HCT116 (cell line): Measurements from ENCODE around the gene NANOGP8. TPM values are rescaled to one million over a fixed set of nuclear protein-coding genes. Genes with fewer than 3 reads are reported as not detected.

Experiments
- ATAC-seq: fragments of 200-7000 bp; cut with Tn5 transposase; 2 replicates; pipeline ENCODE4 v1.9.1; 2020; ENCODE audit warnings: mild to moderate bottlenecking, moderate library complexity
- BruUV-seq: library from RNA; stranded (reverse); fragments of 400-500 nt; replicated peaks from 2 replicates; lab custom pipeline; 2021; lab: Mats Ljungman, UMichigan
- CTCF ChIA-PET: fragments of 300-600 bp; sonication (Branson Sonifier 250); formaldehyde crosslinking; loops from one replicate; lab custom pipeline; 2021; ENCODE audit warnings: antibody characterized with exemption; lab: Charles Lee
- POLR2A ChIA-PET: fragments of 300-600, 350-600 bp; sonication (Branson Sonifier 250); formaldehyde crosslinking; loops from one replicate; lab custom pipeline; 2021; ENCODE audit warnings: antibody characterized with exemption; lab: Charles Lee
- RAD21 ChIA-PET, 2 experiments: fragments of 300-600 bp; sonication (Branson Sonifier 250); formaldehyde crosslinking; loops; one replicate each; lab custom pipeline; 2023; ENCODE audit warnings: low total read pairs in 2 of 2; ENCODE audit not compliant: uncharacterized antibody in 2 of 2, unreplicated experiment in 2 of 2, low non-redundant PET in 1 of 2; lab: Charles Lee
- DNase-seq: peaks from one replicate; pipeline ENCODE4 v3.0.0-alpha.2; 2010; ENCODE audit warnings: low read depth, low spot score
- H2AFZ ChIP-seq: fragments of 200-600 bp; shearing (Covaris generic), sonication (generic); 2 replicates; pipeline ENCODE4 v1.6.1; 2017; ENCODE audit warnings: low read depth, mixed run types, mixed read lengths, antibody characterized with exemption, low read length; ENCODE audit not compliant: poor library complexity, severe bottlenecking
- H3K27ac ChIP-seq: 2 replicates; pipeline ENCODE4 v1.5.1; 2012; ENCODE audit warnings: low read depth, low read length
- H3K27me3 ChIP-seq: fragments of 200-600 bp; sonication (generic); 2 replicates; pipeline ENCODE4 v1.6.1; 2016; ENCODE audit warnings: mixed run types, low read length, mixed read lengths; ENCODE audit not compliant: insufficient read depth
- H3K36me3 ChIP-seq, 2 experiments: fragments of 200-500 bp in 1 of 2; fragments of 200-600 bp in 1 of 2; sonication (Bioruptor generic) in 1 of 2; sonication (generic) in 1 of 2; 2 replicates each; pipeline versions ENCODE4 v1.5.1 to v1.6.1; 2014 to 2016; ENCODE audit warnings: low read length in 2 of 2, inconsistent platforms in 1 of 2, mixed read lengths in 1 of 2, mixed run types in 1 of 2; ENCODE audit not compliant: insufficient read depth in 2 of 2, control insufficient read depth in 1 of 2
- H3K4me1 ChIP-seq, 2 experiments: fragments of 200-600 bp in 1 of 2; sonication (generic) in 1 of 2; 2 replicates each; pipeline versions ENCODE4 v1.5.1 to v1.6.1; 2012 to 2017; ENCODE audit warnings: low read length in 2 of 2, inconsistent platforms in 1 of 2, mild to moderate bottlenecking in 1 of 2, mixed read lengths in 1 of 2, mixed run types in 1 of 2, moderate library complexity in 1 of 2; ENCODE audit not compliant: insufficient read depth in 2 of 2, control insufficient read depth in 1 of 2
- H3K4me2 ChIP-seq: fragments of 200-600 bp; sonication (generic); 2 replicates; pipeline ENCODE4 v1.6.1; 2017; ENCODE audit warnings: mixed run types, low read length, mixed read lengths
- H3K4me3 ChIP-seq, 2 experiments: fragments of 200-600 bp in 1 of 2; sonication (generic) in 1 of 2; replicated peaks in 1 of 2; 2 replicates each; pipeline ENCODE4 v1.5.1; 2011 to 2016; ENCODE audit warnings: low read length in 2 of 2, control low read depth in 1 of 2, low read depth in 1 of 2, mild to moderate bottlenecking in 1 of 2, mixed read lengths in 1 of 2, mixed run types in 1 of 2
- H3K79me2 ChIP-seq: fragments of 200-600 bp; sonication (generic); 2 replicates; pipeline ENCODE4 v1.6.1; 2017; ENCODE audit warnings: mild to moderate bottlenecking, mixed run types, low read length, moderate library complexity, mixed read lengths; ENCODE audit not compliant: insufficient read depth
- H3K9ac ChIP-seq: fragments of 200-600 bp; sonication (generic); 2 replicates; pipeline ENCODE4 v1.6.1; 2016; ENCODE audit warnings: low read length, mixed read lengths
- H3K9me2 ChIP-seq: fragments of 200-600 bp; sonication (generic), shearing (Covaris generic); 2 replicates; pipeline ENCODE4 v1.6.1; 2017; ENCODE audit warnings: mixed run types, mild to moderate bottlenecking, moderate library complexity; ENCODE audit not compliant: insufficient read depth
- H3K9me3 ChIP-seq, 2 experiments: fragments of 200-500 bp in 1 of 2; fragments of 200-600 bp in 1 of 2; sonication (Bioruptor generic) in 1 of 2; sonication (generic) in 1 of 2; 2 replicates each; pipeline ENCODE4 v1.6.1; 2014 to 2017; ENCODE audit warnings: low read length in 2 of 2, mixed read lengths in 2 of 2, inconsistent platforms in 1 of 2, low read depth in 1 of 2, mild to moderate bottlenecking in 1 of 2, mixed run types in 1 of 2, moderate library complexity in 1 of 2; ENCODE audit not compliant: control insufficient read depth in 1 of 2, insufficient read depth in 1 of 2
- H4K20me1 ChIP-seq: fragments of 200-600 bp; sonication (generic), shearing (Covaris generic); 2 replicates; pipeline ENCODE4 v1.6.1; 2017; ENCODE audit warnings: mixed run types, mild to moderate bottlenecking, moderate library complexity; ENCODE audit not compliant: insufficient read depth
- ATF3 ChIP-seq: IDR thresholded peaks from 2 replicates; pipeline ENCODE4 v1.6.1; 2012
- CBX3 ChIP-seq: IDR thresholded peaks from 2 replicates; pipeline ENCODE4 v1.6.1; 2012; ENCODE audit warnings: low read depth
- CTCF ChIP-seq, 3 experiments: fragments of 200-600 bp in 1 of 3; sonication (generic) in 1 of 3; IDR thresholded peaks in 2 of 3; conservative IDR thresholded peaks in 1 of 3; 2 replicates each; pipeline ENCODE4 v1.5.1; 2012 to 2017; ENCODE audit warnings: low read depth in 2 of 3, low read length in 2 of 3, antibody characterized with exemption in 1 of 3, borderline replicate concordance in 1 of 3, control low read depth in 1 of 3, mild to moderate bottlenecking in 1 of 3, mixed read lengths in 1 of 3, mixed run types in 1 of 3, moderate library complexity in 1 of 3; ENCODE audit not compliant: insufficient read depth in 1 of 3
- EGR1 ChIP-seq: IDR thresholded peaks from 2 replicates; pipeline ENCODE4 v1.6.1; 2012; ENCODE audit warnings: low read depth
- EZH2 ChIP-seq: fragments of 200-600 bp; sonication (generic); IDR thresholded peaks from 2 replicates; pipeline ENCODE4 v1.6.1; 2017; ENCODE audit warnings: antibody characterized with exemption, mixed run types
- EZH2phosphoT487 ChIP-seq: fragments of 200-600 bp; IDR thresholded peaks from 2 replicates; pipeline ENCODE4 v1.6.1; 2018; ENCODE audit warnings: antibody characterized with exemption, borderline replicate concordance
- FOSL1 ChIP-seq: IDR thresholded peaks from 2 replicates; pipeline ENCODE4 v1.6.1; 2012; ENCODE audit warnings: low read depth
- JUND ChIP-seq: IDR thresholded peaks from 2 replicates; pipeline ENCODE4 v1.6.1; 2012
- MAX ChIP-seq: IDR thresholded peaks from 2 replicates; pipeline ENCODE4 v1.6.1; 2012
- POLR2A ChIP-seq: IDR thresholded peaks from 2 replicates; pipeline ENCODE4 v1.7.0; 2011; ENCODE audit warnings: borderline replicate concordance; ENCODE audit not compliant: insufficient read depth, insufficient read length; ENCODE audit errors: extremely low read depth
- RAD21 ChIP-seq: IDR thresholded peaks from 2 replicates; pipeline ENCODE4 v1.6.1; 2012; ENCODE audit warnings: low read depth, mild to moderate bottlenecking
- REST ChIP-seq: IDR thresholded peaks from 2 replicates; pipeline ENCODE4 v1.6.1; 2012; ENCODE audit warnings: low read depth
- SIN3A ChIP-seq: IDR thresholded peaks from 2 replicates; pipeline ENCODE4 v1.6.1; 2012; ENCODE audit warnings: low read depth
- SRF ChIP-seq: IDR thresholded peaks from 2 replicates; pipeline ENCODE4 v1.6.1; 2012; ENCODE audit warnings: low read depth
- TCF7L2 ChIP-seq: IDR thresholded peaks from 2 replicates; pipeline ENCODE4 v1.7.0; 2011; ENCODE audit warnings: borderline replicate concordance, inconsistent platforms; ENCODE audit not compliant: insufficient read depth, insufficient read length; ENCODE audit errors: extremely low read depth
- YY1 ChIP-seq: IDR thresholded peaks from 2 replicates; pipeline ENCODE4 v1.6.1; 2011; ENCODE audit warnings: low read length, low read depth, moderate library complexity, mild to moderate bottlenecking; ENCODE audit not compliant: insufficient replicate concordance; ENCODE audit errors: extremely low read depth
- ZBTB33 ChIP-seq: IDR thresholded peaks from 2 replicates; pipeline ENCODE4 v1.6.1; 2011; ENCODE audit warnings: mild to moderate bottlenecking, low read length, moderate library complexity; ENCODE audit not compliant: insufficient replicate concordance; ENCODE audit errors: extremely low read depth
- ZFX ChIP-seq: fragments of 450-650 bp; IDR thresholded peaks from 2 replicates; pipeline ENCODE4 v1.6.1; 2017
- ZNF274 ChIP-seq: fragments of 200-500 bp; sonication (Bioruptor generic); IDR thresholded peaks from 2 replicates; pipeline ENCODE4 v1.6.1; 2014; ENCODE audit warnings: mild to moderate bottlenecking, low read depth, low read length, inconsistent platforms
- intact Hi-C: fragments of 100-400 bp; cut with micrococcal nuclease; formaldehyde crosslinking; loops from 2 replicates; pipeline ENCODE4 v1.10.0; 2022
- total RNA-seq: library from RNA; stranded (reverse); gene quantifications from one replicate; pipeline ENCODE4 v1.2.1, GENCODE V29; 2021; ENCODE audit not compliant: unreplicated experiment

The NANOGP8 gene
- total RNA-seq, 1 experiment from 2014 or later, result not detected

GRCh38 chr15:35112346-35112745 lies 27.3 kb upstream of the NANOGP8 start:
- no peaks in the 10 kb centered on the region for H3K9me3 ChIP-seq
- intact Hi-C loops, result no loop called here
- ChIA-PET POLR2A (no interaction called here), RAD21 (no interaction called here), CTCF (no interaction called here)
- no peak for TF ChIP-seq REST
- TF ChIP-seq ZFX, result no peak
- TF ChIP-seq ATF3, result no peak
- no peak for TF ChIP-seq POLR2A
- no peak for TF ChIP-seq EZH2phosphoT487
- no peak for TF ChIP-seq JUND
- TF ChIP-seq MAX, result no peak
- TF ChIP-seq TCF7L2, result no peak
- TF ChIP-seq FOSL1, result no peak
- TF ChIP-seq EZH2, result no peak
- no peak for TF ChIP-seq SIN3A
- TF ChIP-seq ZBTB33, result no peak
- no peak for TF ChIP-seq ZNF274
- TF ChIP-seq CBX3, result no peak
- TF ChIP-seq RAD21, result no peak
- TF ChIP-seq CTCF (IDR thresholded peaks at IDR 0.05 in 2 of 3, conservative IDR thresholded peaks at IDR 0.05 in 1 of 3; ENCODE audit: borderline replicate concordance in 1 of 3, insufficient read depth in 1 of 3, low read depth in 2 of 3, low read length in 2 of 3), result no peak
- TF ChIP-seq YY1, result no peak
- no peak for TF ChIP-seq SRF
- TF ChIP-seq EGR1, result no peak
- no peak overlapping the region for H2AFZ ChIP-seq
- no peaks in the 10 kb centered on the region for H3K79me2 ChIP-seq
- ATAC-seq (no peak), DNase-seq (no peak)
- no TSS peak for BruUV-seq
- no peaks in the 10 kb centered on the region for H4K20me1 ChIP-seq
- H3K36me3 ChIP-seq, result no peaks in the 10 kb centered on the region
- no peaks in the 10 kb centered on the region for H3K27me3 ChIP-seq
- no peak overlapping the region for H3K27ac ChIP-seq
- no peak overlapping the region for H3K9ac ChIP-seq
- no peak overlapping the region for H3K4me3 ChIP-seq
- no peak overlapping the region for H3K4me2 ChIP-seq
- no peaks in the 10 kb centered on the region for H3K4me1 ChIP-seq
- H3K9me2 ChIP-seq, result no peaks in the 10 kb centered on the region
